NOMO-1 treated with DMSO at 0.1 percent for 48 hours (cell line): ENCODE results near the gene RTKN.

Experiments
- DNase-seq: peaks from one replicate; lab custom pipeline; 2025; ENCODE audit not compliant: unreplicated experiment; lab: John Stamatoyannopoulos, UW

RTKN gene

DNA sequence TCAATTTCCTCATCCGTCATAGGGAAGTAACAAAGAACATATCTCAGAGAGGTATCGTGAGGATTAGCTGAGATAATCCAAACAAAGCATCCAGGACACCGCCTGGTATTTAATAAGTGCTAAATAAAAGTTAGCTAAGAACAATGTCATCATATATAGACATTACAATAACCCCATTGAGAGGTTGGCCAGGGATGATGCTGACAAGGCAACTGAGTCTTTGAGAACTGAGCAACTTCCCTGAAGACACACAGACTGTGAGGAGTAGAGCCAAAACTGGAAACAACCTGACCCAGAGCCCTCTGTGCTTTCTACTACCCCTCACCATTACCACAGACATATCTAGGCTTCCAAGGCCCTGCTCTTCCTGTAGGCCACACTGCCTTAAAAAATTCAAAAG lies 60.0 kb downstream of the RTKN start:
- no peak for DNase-seq

- DNase-seq: no peak
These were observed 61.6 kb downstream of the RTKN start, which contains the start of gene DCTN1 for GRCh38 chr2:74379851-74380789. Gene DCTN1, minus strand, starts transcription at chr2:74380311. Its CDS starts 274 bp downstream, at chr2:74380037.

DNA sequence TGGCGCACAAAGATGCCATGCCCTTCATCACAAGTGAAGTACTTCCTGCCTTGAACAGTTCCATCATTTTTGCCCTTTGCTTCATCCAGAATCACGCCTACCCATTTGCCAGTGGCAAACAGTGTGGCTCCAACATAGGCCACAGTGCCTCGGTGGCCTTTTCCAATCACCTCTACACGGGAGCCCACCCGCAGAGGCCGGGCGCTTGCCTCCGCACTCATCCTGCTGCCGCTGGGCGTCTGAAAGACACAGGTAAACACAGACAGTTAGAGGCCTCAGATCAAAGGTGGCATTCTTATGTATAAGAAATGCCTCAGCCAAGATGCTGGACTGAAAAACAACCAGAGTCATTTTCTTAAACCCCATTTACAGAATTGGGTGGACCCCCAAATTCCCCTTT lies 63.7 kb downstream of the RTKN start:
- DNase-seq: no peak

GRCh38 chr2:74375838-74376237 lies 65.9 kb downstream of the RTKN start:
- DNase-seq: no peak
